HL-60/S4 treated with phorbol 12-myristate 13-acetate at 8.2 ng/mL for 4 days and 3 days (cell line): Measurements from ENCODE around the gene MT1H.

Experiments used
- in situ Hi-C: fragments of 300-500 bp; cut with MboI; formaldehyde crosslinking; loops from 2 replicates; pipeline ENCODE4 v1.15.0; 2022; ENCODE audit warnings: low sequenced_read_pairs

Gene MT1H

GRCh38 chr16:56636616-56637413 is 32.8 kb upstream of the MT1H start:
- in situ Hi-C loops: no loop called here

- in situ Hi-C loops: no loop called here
Observed at GRCh38 chr16:56637814-56638750, 31.5 kb upstream of the MT1H start, which contains the start of gene MT1A. Gene MT1A, plus strand, starts transcription at chr16:56638666. Its CDS starts 73 bp downstream, at chr16:56638739.

- in situ Hi-C loops: no loop called here
Observed at GRCh38 chr16:56639045-56639444, 30.6 kb upstream of the MT1H start.

- in situ Hi-C loops: no loop called here
Observed at GRCh38 chr16:56640076-56640475, 29.5 kb upstream of the MT1H start.

- in situ Hi-C loops: no loop called here
Observed at GRCh38 chr16:56641166-56641565, 28.4 kb upstream of the MT1H start.

GRCh38 chr16:56643080-56643778 is 26.4 kb upstream of the MT1H start:
- in situ Hi-C loops: no loop called here

- in situ Hi-C loops: no loop called here
Observed at GRCh38 chr16:56643833-56644232, 25.8 kb upstream of the MT1H start.

GRCh38 chr16:56645311-56645710 is 24.3 kb upstream of the MT1H start:
- in situ Hi-C loops: no loop called here

GRCh38 chr16:56645838-56646237 is 23.8 kb upstream of the MT1H start:
- in situ Hi-C loops: no loop called here

GRCh38 chr16:56647641-56648431 is 21.8 kb upstream of the MT1H start:
- in situ Hi-C loops: no loop called here

- in situ Hi-C loops: no loop called here
Observed at GRCh38 chr16:56649271-56649670, 20.3 kb upstream of the MT1H start.

- in situ Hi-C loops: no loop called here
Observed at GRCh38 chr16:56649820-56650219, 19.8 kb upstream of the MT1H start.

GRCh38 chr16:56651586-56651985 is 18.0 kb upstream of the MT1H start, which contains the start of gene MT1B:
Gene MT1B, plus strand, starts transcription at chr16:56651886. Its CDS starts 68 bp downstream, at chr16:56651954.
- in situ Hi-C loops: no loop called here

GRCh38 chr16:56652600-56652999 is 17.0 kb upstream of the MT1H start:
- in situ Hi-C loops: no loop called here

GRCh38 chr16:56653218-56653617 is 16.4 kb upstream of the MT1H start:
- in situ Hi-C loops: no loop called here

- in situ Hi-C loops: no loop called here
Observed at GRCh38 chr16:56657555-56658326, 11.9 kb upstream of the MT1H start, which contains the start of gene MT1F. Gene MT1F, plus strand, starts transcription at chr16:56657959. Its CDS starts 100 bp downstream, at chr16:56658059.

GRCh38 chr16:56658327-56658875 is 11.2 kb upstream of the MT1H start:
- in situ Hi-C loops: no loop called here

- in situ Hi-C loops: no loop called here
Observed at GRCh38 chr16:56662357-56663354, 7.0 kb upstream of the MT1H start.
